Measurements from ENCODE around the gene SERINC1. TPM values are rescaled to one million over a fixed set of nuclear protein-coding genes. Genes with fewer than 3 reads are reported as not detected.

The SERINC1 gene
- total and polyA plus RNA-seq, 9 of the 15 experiments (the other 6 are each of a cell fraction or from before 2014, with no cell fraction given): 28.8 to 64.6 (median 39.7) TPM

- TF ChIP-seq SIN3B (IDR thresholded peaks at IDR 0.05; ENCODE audit: low read depth) (no peak), PRPF4 (IDR thresholded peaks at IDR 0.05; ENCODE audit: insufficient read depth, low read depth, low read length, poor library complexity, severe bottlenecking) (no peak), RCOR1 (IDR thresholded peaks at IDR 0.05; ENCODE audit: borderline replicate concordance in 1 of 2, low read depth in 2 of 2, low read length in 2 of 2) (no peak), CBX3 (IDR thresholded peaks at IDR 0.05; ENCODE audit: borderline replicate concordance in 1 of 2, low read length in 2 of 2) (peak in 1 of 2 experiments; percentile 96; a peak in 2 of 3 replicates), MYBL2 (IDR thresholded peaks at IDR 0.05; ENCODE audit: low read depth) (no peak), MYBL2 (CRISPR knock-in tag; IDR thresholded peaks at IDR 0.05; ENCODE audit: borderline replicate concordance) (no peak), CBX1 (IDR thresholded peaks at IDR 0.05; ENCODE audit: low read depth) (peak; percentile 88), ZFX (CRISPR knock-in tag; IDR thresholded peaks at IDR 0.05) (no peak), HDAC2 (IDR thresholded peaks at IDR 0.05) (no peak), CBFA2T2 (conservative IDR thresholded peaks at IDR 0.05) (no peak), ESRRB (CRISPR knock-in tag; IDR thresholded peaks at IDR 0.05; ENCODE audit: borderline replicate concordance) (no peak), ZZZ3 (IDR thresholded peaks at IDR 0.05) (no peak), TCF7L2 (IDR thresholded peaks at IDR 0.05; ENCODE audit: low read depth, low read length) (no peak)
- TF ChIP-seq, protein P1, sequence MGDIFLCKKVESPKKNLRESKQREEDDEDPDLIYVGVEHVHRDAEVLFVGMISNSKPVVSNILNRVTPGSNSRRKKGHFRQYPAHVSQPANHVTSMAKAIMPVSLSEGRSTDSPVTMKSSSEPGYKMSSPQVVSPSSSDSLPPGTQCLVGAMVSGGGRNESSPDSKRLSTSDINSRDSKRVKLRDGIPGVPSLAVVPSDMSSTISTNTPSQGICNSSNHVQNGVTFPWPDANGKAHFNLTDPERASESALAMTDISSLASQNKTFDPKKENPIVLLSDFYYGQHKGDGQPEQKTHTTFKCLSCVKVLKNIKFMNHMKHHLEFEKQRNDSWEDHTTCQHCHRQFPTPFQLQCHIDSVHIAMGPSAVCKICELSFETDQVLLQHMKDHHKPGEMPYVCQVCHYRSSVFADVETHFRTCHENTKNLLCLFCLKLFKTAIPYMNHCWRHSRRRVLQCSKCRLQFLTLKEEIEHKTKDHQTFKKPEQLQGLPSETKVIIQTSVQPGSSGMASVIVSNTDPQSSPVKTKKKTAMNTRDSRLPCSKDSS (IDR thresholded peaks at IDR 0.05; ENCODE audit: low read depth, partially characterized antibody): peak; percentile 73
- TF ChIP-seq, protein P2, sequence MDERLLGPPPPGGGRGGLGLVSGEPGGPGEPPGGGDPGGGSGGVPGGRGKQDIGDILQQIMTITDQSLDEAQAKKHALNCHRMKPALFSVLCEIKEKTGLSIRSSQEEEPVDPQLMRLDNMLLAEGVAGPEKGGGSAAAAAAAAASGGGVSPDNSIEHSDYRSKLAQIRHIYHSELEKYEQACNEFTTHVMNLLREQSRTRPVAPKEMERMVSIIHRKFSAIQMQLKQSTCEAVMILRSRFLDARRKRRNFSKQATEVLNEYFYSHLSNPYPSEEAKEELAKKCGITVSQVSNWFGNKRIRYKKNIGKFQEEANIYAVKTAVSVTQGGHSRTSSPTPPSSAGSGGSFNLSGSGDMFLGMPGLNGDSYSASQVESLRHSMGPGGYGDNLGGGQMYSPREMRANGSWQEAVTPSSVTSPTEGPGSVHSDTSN (CRISPR knock-in tag; IDR thresholded peaks at IDR 0.05; ENCODE audit: low read depth): no peak
- TF ChIP-seq, protein P2 (tag; conservative IDR thresholded peaks at IDR 0.05; ENCODE audit: low read depth): no peak
- TF ChIP-seq, protein P3, sequence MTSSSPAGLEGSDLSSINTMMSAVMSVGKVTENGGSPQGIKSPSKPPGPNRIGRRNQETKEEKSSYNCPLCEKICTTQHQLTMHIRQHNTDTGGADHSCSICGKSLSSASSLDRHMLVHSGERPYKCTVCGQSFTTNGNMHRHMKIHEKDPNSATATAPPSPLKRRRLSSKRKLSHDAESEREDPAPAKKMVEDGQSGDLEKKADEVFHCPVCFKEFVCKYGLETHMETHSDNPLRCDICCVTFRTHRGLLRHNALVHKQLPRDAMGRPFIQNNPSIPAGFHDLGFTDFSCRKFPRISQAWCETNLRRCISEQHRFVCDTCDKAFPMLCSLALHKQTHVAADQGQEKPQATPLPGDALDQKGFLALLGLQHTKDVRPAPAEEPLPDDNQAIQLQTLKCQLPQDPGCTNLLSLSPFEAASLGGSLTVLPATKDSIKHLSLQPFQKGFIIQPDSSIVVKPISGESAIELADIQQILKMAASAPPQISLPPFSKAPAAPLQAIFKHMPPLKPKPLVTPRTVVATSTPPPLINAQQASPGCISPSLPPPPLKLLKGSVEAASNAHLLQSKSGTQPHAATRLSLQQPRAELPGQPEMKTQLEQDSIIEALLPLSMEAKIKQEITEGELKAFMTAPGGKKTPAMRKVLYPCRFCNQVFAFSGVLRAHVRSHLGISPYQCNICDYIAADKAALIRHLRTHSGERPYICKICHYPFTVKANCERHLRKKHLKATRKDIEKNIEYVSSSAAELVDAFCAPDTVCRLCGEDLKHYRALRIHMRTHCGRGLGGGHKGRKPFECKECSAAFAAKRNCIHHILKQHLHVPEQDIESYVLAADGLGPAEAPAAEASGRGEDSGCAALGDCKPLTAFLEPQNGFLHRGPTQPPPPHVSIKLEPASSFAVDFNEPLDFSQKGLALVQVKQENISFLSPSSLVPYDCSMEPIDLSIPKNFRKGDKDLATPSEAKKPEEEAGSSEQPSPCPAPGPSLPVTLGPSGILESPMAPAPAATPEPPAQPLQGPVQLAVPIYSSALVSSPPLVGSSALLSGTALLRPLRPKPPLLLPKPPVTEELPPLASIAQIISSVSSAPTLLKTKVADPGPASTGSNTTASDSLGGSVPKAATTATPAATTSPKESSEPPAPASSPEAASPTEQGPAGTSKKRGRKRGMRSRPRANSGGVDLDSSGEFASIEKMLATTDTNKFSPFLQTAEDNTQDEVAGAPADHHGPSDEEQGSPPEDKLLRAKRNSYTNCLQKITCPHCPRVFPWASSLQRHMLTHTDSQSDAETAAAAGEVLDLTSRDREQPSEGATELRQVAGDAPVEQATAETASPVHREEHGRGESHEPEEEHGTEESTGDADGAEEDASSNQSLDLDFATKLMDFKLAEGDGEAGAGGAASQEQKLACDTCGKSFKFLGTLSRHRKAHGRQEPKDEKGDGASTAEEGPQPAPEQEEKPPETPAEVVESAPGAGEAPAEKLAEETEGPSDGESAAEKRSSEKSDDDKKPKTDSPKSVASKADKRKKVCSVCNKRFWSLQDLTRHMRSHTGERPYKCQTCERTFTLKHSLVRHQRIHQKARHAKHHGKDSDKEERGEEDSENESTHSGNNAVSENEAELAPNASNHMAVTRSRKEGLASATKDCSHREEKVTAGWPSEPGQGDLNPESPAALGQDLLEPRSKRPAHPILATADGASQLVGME (CRISPR knock-in tag; IDR thresholded peaks at IDR 0.05): no peak
- TF ChIP-seq, protein P4, sequence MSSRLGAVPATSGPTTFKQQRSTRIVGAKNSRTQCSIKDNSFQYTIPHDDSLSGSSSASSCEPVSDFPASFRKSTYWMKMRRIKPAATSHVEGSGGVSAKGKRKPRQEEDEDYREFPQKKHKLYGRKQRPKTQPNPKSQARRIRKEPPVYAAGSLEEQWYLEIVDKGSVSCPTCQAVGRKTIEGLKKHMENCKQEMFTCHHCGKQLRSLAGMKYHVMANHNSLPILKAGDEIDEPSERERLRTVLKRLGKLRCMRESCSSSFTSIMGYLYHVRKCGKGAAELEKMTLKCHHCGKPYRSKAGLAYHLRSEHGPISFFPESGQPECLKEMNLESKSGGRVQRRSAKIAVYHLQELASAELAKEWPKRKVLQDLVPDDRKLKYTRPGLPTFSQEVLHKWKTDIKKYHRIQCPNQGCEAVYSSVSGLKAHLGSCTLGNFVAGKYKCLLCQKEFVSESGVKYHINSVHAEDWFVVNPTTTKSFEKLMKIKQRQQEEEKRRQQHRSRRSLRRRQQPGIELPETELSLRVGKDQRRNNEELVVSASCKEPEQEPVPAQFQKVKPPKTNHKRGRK (tag; IDR thresholded peaks at IDR 0.05): no peak
These were observed 32.6 kb downstream of the SERINC1 start (continued) for GRCh38 chr6:122438975-122439374.
